K562 (cell line): Measurements from ENCODE around the gene NEDD4. TPM values are rescaled to one million over a fixed set of nuclear protein-coding genes. Genes with fewer than 3 reads are reported as not detected.

ENCODE experiments used
- ATAC-seq: fragments of 200-7000 bp; cut with Tn5 transposase; 3 replicates; pipeline ENCODE4 v1.9.1; 2020; ENCODE audit warnings: moderate library complexity
- BruUV-seq: library from RNA; stranded (reverse); fragments of 400-500 nt; replicated peaks from 2 replicates; lab custom pipeline; 2021; lab: Mats Ljungman, UMichigan
- CTCF ChIA-PET: fragments of 300-600 bp; formaldehyde crosslinking; extraction: SDS; loops from one replicate; lab custom pipeline; 2021; ENCODE audit warnings: low intra/inter-chr PET ratio; lab: Yijun Ruan, JAX
- POLR2A ChIA-PET: fragments of 300-600, 350-650 bp; sonication (Branson Sonifier 250); formaldehyde crosslinking; extraction: SDS; loops from one replicate; lab custom pipeline; 2021; ENCODE audit warnings: antibody characterized with exemption, inconsistent platforms; lab: Yijun Ruan, JAX
- DNase-seq, 4 experiments: peaks; one replicate each; pipeline versions ENCODE4 v3.0.0 to v3.0.0-alpha.2; 2011 to 2018; ENCODE audit warnings: low spot score in 3 of 4, mixed read lengths in 3 of 4; ENCODE audit errors: extremely low read depth in 1 of 4
- FAIRE-seq: peaks from 2 replicates; lab custom pipeline; 2011; peaks lifted over from hg19 to GRCh38; lab: Jason Lieb, UNC
- H2AFZ ChIP-seq: 2 replicates; pipeline ENCODE4 v1.6.0; 2011; ENCODE audit warnings: low read depth, low read length, control low read depth, inconsistent platforms
- H3K27ac ChIP-seq: fragments of 200-600 bp; 3 replicates; pipeline ENCODE4 v1.8.0; 2011; ENCODE audit warnings: low read depth, mild to moderate bottlenecking, control low read depth, inconsistent platforms, low read length, moderate library complexity, mixed read lengths; ENCODE audit errors: extremely low read depth
- H3K27me3 ChIP-seq, 2 experiments: fragments of 300-600 bp in 1 of 2; 2 replicates in 1 of 2; 3 replicates in 1 of 2; pipeline versions ENCODE4 v1.6.0 to v1.8.0; 2011; ENCODE audit warnings: inconsistent platforms in 2 of 2, low read length in 2 of 2, mild to moderate bottlenecking in 1 of 2, mixed read lengths in 1 of 2, moderate library complexity in 1 of 2; ENCODE audit not compliant: control insufficient read depth in 2 of 2, insufficient read depth in 2 of 2
- H3K36me3 ChIP-seq: fragments of 300-600 bp; 3 replicates; pipeline ENCODE4 v1.8.0; 2011; ENCODE audit warnings: mild to moderate bottlenecking, low read length, inconsistent platforms; ENCODE audit not compliant: control insufficient read depth, insufficient read depth
- H3K4me1 ChIP-seq, 2 experiments: fragments of 200-600 bp in 1 of 2; replicated peaks in 1 of 2; 2 replicates in 1 of 2; 3 replicates in 1 of 2; pipeline versions ENCODE4 v1.5.1 to v1.8.0; 2011; ENCODE audit warnings: inconsistent platforms in 2 of 2, low read length in 2 of 2, mild to moderate bottlenecking in 1 of 2, mixed read lengths in 1 of 2, moderate library complexity in 1 of 2; ENCODE audit not compliant: control insufficient read depth in 2 of 2, insufficient read depth in 2 of 2
- H3K4me2 ChIP-seq: 2 replicates; pipeline ENCODE4 v1.6.1; 2011; ENCODE audit warnings: low read length, control low read depth, inconsistent platforms, mixed read lengths; ENCODE audit not compliant: insufficient read depth
- H3K4me3 ChIP-seq: fragments of 200-600 bp; sonication (generic), shearing (Covaris generic); 2 replicates; pipeline ENCODE4 v1.5.1; 2016; ENCODE audit warnings: control low read depth, inconsistent platforms
- H3K79me2 ChIP-seq: fragments of 200-600 bp; 3 replicates; pipeline ENCODE4 v1.8.0; 2011; ENCODE audit warnings: low read length, inconsistent platforms; ENCODE audit not compliant: control insufficient read depth, insufficient read depth
- H3K9ac ChIP-seq, 2 experiments: 2 replicates each; pipeline versions ENCODE4 v1.6.0 to v1.6.1; 2011; ENCODE audit warnings: low read depth in 2 of 2, low read length in 2 of 2, control low read depth in 1 of 2, inconsistent platforms in 1 of 2, mild to moderate bottlenecking in 1 of 2, mixed read lengths in 1 of 2; ENCODE audit not compliant: insufficient read depth in 1 of 2
- H3K9me1 ChIP-seq: one replicate; pipeline ENCODE4 v1.6.0; 2011; ENCODE audit warnings: inconsistent platforms, mild to moderate bottlenecking, low read length, moderate library complexity; ENCODE audit not compliant: control insufficient read depth, insufficient read depth
- H3K9me3 ChIP-seq: replicated peaks from 2 replicates; pipeline ENCODE4 v1.5.1; 2011; ENCODE audit warnings: low read depth, low read length, inconsistent platforms; ENCODE audit not compliant: control insufficient read depth, insufficient read depth
- H4K20me1 ChIP-seq: replicated peaks from 2 replicates; pipeline ENCODE4 v1.6.1; 2011; ENCODE audit warnings: low read length, inconsistent platforms, mixed read lengths; ENCODE audit not compliant: control insufficient read depth, insufficient read depth
- ASH1L ChIP-seq: fragments of 450-650 bp; IDR thresholded peaks from 2 replicates; pipeline ENCODE4 v1.6.1; 2018; ENCODE audit warnings: borderline replicate concordance, mild to moderate bottlenecking, low read depth; ENCODE audit not compliant: partially characterized antibody
- BMI1 ChIP-seq: fragments of 150-350 bp; IDR thresholded peaks from 2 replicates; pipeline ENCODE4 v1.6.1; 2014; ENCODE audit warnings: low read length
- E2F5 ChIP-seq: sonication (generic); formaldehyde crosslinking; IDR thresholded peaks from 2 replicates; pipeline ENCODE4 v1.8.0; 2022; ENCODE audit warnings: mild to moderate bottlenecking, missing genetic modification reagents
- HNRNPH1 ChIP-seq: fragments of 200-400 bp; formaldehyde crosslinking; optimal IDR thresholded peaks from 2 replicates; pipeline ENCODE3; 2017; ENCODE audit warnings: low read depth, mild to moderate bottlenecking, low read length, moderate library complexity
- HNRNPK ChIP-seq: fragments of 200-400 bp; formaldehyde crosslinking; IDR thresholded peaks from one replicate; pipeline ENCODE4 v1.6.1; 2018; ENCODE audit warnings: mild to moderate bottlenecking, low read depth, low read length; ENCODE audit not compliant: poor library complexity, severe bottlenecking
- IRF2 ChIP-seq: sonication (generic); formaldehyde crosslinking; IDR thresholded peaks from 2 replicates; pipeline ENCODE4 v1.8.1; 2022; ENCODE audit warnings: mild to moderate bottlenecking, missing genetic modification reagents
- NFATC3 ChIP-seq: fragments of 450-650 bp; IDR thresholded peaks from 2 replicates; pipeline ENCODE4 v1.6.1; 2017; ENCODE audit warnings: mild to moderate bottlenecking
- NONO ChIP-seq, 2 experiments: fragments of 200-400 bp in 1 of 2; fragments of 450-650 bp in 1 of 2; formaldehyde crosslinking in 1 of 2; IDR thresholded peaks; 2 replicates each; pipeline ENCODE4 v1.6.1; 2017; ENCODE audit warnings: low read depth in 2 of 2, mild to moderate bottlenecking in 2 of 2, moderate library complexity in 2 of 2, low read length in 1 of 2
- SRSF1 ChIP-seq: fragments of 200-400 bp; formaldehyde crosslinking; IDR thresholded peaks from 2 replicates; pipeline ENCODE4 v1.6.1; 2017; ENCODE audit warnings: mild to moderate bottlenecking, low read depth, low read length, moderate library complexity
- SRSF7 ChIP-seq: fragments of 200-400 bp; formaldehyde crosslinking; optimal IDR thresholded peaks from 2 replicates; pipeline ENCODE3; 2017; ENCODE audit warnings: mild to moderate bottlenecking, low read depth, low read length
- ZC3H11A ChIP-seq: IDR thresholded peaks from 2 replicates; pipeline ENCODE4 v1.6.1; 2012; ENCODE audit warnings: low read depth, low read length, improper control_type of control experiment
- ZNF778 ChIP-seq: fragments of 450-650 bp; formaldehyde crosslinking; IDR thresholded peaks from 2 replicates; pipeline ENCODE4 v1.4.0; 2020; ENCODE audit warnings: mild to moderate bottlenecking, moderate library complexity
- WGBS: fragments of 100-300 bp; shearing (Covaris generic); methylation state at CpG from one replicate; pipeline ENCODE4 v1.1.6; 2016; ENCODE audit warnings: low coverage, mixed read lengths; ENCODE audit not compliant: insufficient coverage; ENCODE audit errors: missing lambda C conversion rate; 5-methylcytosine and 5-hydroxymethylcytosine counted together
- in situ Hi-C: fragments of 300-500 bp; cut with MboI; formaldehyde crosslinking; loops from 4 replicates; pipeline ENCODE4 v1.15.0; 2018; ENCODE audit warnings: inconsistent platforms, mixed read lengths
- intact Hi-C: fragments of 100-400 bp; cut with micrococcal nuclease; formaldehyde crosslinking; loops from 2 replicates; pipeline ENCODE4 v1.14.2; 2022
- polyA plus RNA-seq, 8 experiments: library from polyadenylated mRNA; depleted of rRNA in 4 of 8; stranded (reverse) in 5 of 8; unstranded in 3 of 8; fragments of >200 nt; fragmentation: Nextera tagmentation in 2 of 8; fragmentation: Illumina TruSeq in 1 of 8; extraction: Ambion mirVana in 2 of 8; extraction: Trizol in 1 of 8; gene quantifications; 2 replicates each; pipeline versions ENCODE4 v1.2.1 to v1.2.3, GENCODE V29; 2011 to 2014; ENCODE audit warnings: inconsistent platforms in 1 of 8, missing spikeins in 1 of 8
- total RNA-seq, 7 experiments: library from RNA; depleted of rRNA in 6 of 7; stranded (reverse); fragments of >200 nt in 6 of 7; fragmentation: Illumina TruSeq in 2 of 7; extraction: Trizol in 2 of 7; gene quantifications; 2 replicates each; pipeline versions ENCODE4 v1.2.1 to v1.2.3, GENCODE V29; 2011 to 2021; ENCODE audit warnings: low replicate concordance in 1 of 7
- TF ChIP-seq, protein P1 (sequence below): sonication (generic); formaldehyde crosslinking; IDR thresholded peaks from 2 replicates; pipeline ENCODE4 v1.8.0; 2023; ENCODE audit warnings: missing genetic modification reagents, mild to moderate bottlenecking, borderline replicate concordance
- TF ChIP-seq, protein P2 (sequence below): fragments of 200-800 bp; sonication (Bioruptor generic); IDR thresholded peaks from 2 replicates; pipeline ENCODE4 v1.6.1; 2017; ENCODE audit warnings: missing genetic modification characterization, missing compliant biosample characterization

NEDD4 gene
- total and polyA plus RNA-seq, 9 of the 15 experiments (the other 6 are each of a cell fraction or from before 2014, with no cell fraction given): 7.2 to 23.7 (median 17.3) TPM

DNA sequence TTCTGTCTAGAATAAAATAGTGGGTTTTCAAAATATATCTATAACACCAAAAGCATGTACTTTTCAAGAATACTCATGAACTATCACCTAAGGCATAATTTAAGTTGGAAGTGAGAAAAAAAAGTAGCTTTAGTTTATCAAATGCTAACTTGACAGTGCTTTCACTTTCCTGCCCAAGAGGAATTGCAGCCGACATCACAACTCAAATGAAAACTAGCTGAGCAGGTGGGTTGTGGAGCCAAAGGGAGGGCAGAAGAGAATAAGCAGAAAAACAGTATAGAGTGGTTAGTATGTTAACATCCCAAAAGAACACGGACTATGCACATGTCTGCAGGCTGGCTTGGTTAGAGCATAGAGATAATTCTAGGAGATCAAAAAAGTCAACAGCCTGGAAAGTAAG lies 120.9 kb downstream of the NEDD4 start (continued):
- no peak for TF ChIP-seq E2F5 (CRISPR knock-in tag)

DNA sequence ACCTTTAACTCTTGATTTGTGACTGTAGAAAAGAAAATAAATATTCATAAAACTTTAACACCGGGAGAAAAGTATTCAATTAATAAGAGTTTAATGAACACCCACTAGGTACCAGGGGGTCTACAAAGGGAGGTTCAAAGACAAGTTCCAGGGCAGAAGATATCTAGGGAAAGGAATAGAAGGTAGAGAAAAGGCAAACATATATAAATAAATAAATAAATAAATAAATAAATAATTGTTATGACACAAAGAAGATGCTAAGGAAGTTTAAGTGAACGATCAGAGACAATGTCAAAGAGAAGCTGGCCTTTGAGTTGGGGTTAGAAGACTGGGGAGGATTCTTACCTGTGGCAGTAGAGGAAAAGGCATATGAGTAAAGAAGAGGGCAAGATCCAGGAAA lies 123.8 kb downstream of the NEDD4 start:
- WGBS: 60% methylated on average over 2 of the region's 2 CpGs
- CTCF ChIA-PET: no interaction called here
- TF ChIP-seq, protein P1, sequence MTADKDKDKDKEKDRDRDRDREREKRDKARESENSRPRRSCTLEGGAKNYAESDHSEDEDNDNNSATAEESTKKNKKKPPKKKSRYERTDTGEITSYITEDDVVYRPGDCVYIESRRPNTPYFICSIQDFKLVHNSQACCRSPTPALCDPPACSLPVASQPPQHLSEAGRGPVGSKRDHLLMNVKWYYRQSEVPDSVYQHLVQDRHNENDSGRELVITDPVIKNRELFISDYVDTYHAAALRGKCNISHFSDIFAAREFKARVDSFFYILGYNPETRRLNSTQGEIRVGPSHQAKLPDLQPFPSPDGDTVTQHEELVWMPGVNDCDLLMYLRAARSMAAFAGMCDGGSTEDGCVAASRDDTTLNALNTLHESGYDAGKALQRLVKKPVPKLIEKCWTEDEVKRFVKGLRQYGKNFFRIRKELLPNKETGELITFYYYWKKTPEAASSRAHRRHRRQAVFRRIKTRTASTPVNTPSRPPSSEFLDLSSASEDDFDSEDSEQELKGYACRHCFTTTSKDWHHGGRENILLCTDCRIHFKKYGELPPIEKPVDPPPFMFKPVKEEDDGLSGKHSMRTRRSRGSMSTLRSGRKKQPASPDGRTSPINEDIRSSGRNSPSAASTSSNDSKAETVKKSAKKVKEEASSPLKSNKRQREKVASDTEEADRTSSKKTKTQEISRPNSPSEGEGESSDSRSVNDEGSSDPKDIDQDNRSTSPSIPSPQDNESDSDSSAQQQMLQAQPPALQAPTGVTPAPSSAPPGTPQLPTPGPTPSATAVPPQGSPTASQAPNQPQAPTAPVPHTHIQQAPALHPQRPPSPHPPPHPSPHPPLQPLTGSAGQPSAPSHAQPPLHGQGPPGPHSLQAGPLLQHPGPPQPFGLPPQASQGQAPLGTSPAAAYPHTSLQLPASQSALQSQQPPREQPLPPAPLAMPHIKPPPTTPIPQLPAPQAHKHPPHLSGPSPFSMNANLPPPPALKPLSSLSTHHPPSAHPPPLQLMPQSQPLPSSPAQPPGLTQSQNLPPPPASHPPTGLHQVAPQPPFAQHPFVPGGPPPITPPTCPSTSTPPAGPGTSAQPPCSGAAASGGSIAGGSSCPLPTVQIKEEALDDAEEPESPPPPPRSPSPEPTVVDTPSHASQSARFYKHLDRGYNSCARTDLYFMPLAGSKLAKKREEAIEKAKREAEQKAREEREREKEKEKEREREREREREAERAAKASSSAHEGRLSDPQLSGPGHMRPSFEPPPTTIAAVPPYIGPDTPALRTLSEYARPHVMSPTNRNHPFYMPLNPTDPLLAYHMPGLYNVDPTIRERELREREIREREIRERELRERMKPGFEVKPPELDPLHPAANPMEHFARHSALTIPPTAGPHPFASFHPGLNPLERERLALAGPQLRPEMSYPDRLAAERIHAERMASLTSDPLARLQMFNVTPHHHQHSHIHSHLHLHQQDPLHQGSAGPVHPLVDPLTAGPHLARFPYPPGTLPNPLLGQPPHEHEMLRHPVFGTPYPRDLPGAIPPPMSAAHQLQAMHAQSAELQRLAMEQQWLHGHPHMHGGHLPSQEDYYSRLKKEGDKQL (CRISPR knock-in tag): no peak
- no peak for TF ChIP-seq ZNF778
- no peak for TF ChIP-seq SRSF1
- TF ChIP-seq NFATC3: no peak
- TF ChIP-seq HNRNPK: no peak
- no peak for TF ChIP-seq NONO (IDR thresholded peaks at IDR 0.05; ENCODE audit: low read depth in 2 of 2, low read length in 1 of 2)
- TF ChIP-seq HNRNPH1: no peak
- TF ChIP-seq, protein P2, sequence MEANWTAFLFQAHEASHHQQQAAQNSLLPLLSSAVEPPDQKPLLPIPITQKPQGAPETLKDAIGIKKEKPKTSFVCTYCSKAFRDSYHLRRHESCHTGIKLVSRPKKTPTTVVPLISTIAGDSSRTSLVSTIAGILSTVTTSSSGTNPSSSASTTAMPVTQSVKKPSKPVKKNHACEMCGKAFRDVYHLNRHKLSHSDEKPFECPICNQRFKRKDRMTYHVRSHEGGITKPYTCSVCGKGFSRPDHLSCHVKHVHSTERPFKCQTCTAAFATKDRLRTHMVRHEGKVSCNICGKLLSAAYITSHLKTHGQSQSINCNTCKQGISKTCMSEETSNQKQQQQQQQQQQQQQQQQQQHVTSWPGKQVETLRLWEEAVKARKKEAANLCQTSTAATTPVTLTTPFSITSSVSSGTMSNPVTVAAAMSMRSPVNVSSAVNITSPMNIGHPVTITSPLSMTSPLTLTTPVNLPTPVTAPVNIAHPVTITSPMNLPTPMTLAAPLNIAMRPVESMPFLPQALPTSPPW (CRISPR knock-in tag): no peak
- no peak for TF ChIP-seq ASH1L
- TF ChIP-seq IRF2 (CRISPR knock-in tag): no peak
- TF ChIP-seq BMI1: no peak
- TF ChIP-seq SRSF7: no peak
- no peak for TF ChIP-seq ZC3H11A

More for the DNA sequence above, 123.8 kb downstream of the NEDD4 start:
- H2AFZ ChIP-seq: no peak overlapping the region
- POLR2A ChIA-PET: no interaction called here
- no peaks in the 10 kb centered on the region for H3K9me1 ChIP-seq
- intact Hi-C loops: no loop called here
- no peak for DNase-seq
- H3K4me1 ChIP-seq: no peaks in the 10 kb centered on the region
- no peaks in the 10 kb centered on the region for H3K9me3 ChIP-seq
- no peaks in the 10 kb centered on the region for H3K79me2 ChIP-seq
- ATAC-seq: no peak
- no peak overlapping the region for H3K4me3 ChIP-seq
- no TSS peak for BruUV-seq
- in situ Hi-C loops: no loop called here
- no peak overlapping the region for H3K4me2 ChIP-seq
- no peaks in the 10 kb centered on the region for H3K27me3 ChIP-seq
- no peaks in the 10 kb centered on the region; the same call in 2 of the 3 replicates for H3K36me3 ChIP-seq
- H3K9ac ChIP-seq: no peak overlapping the region
- no peaks in the 10 kb centered on the region for H4K20me1 ChIP-seq
- H3K27ac ChIP-seq: no peak overlapping the region
- FAIRE-seq: no peak
